Muscle layer of duodenum (tissue), 2 donors: ENCODE results near the gene SNCB.

Source experiments
- H3K27ac ChIP-seq: one replicate; pipeline ENCODE4 v1.7.0; 2013; ENCODE audit warnings: mild to moderate bottlenecking, low read length
- H3K27me3 ChIP-seq: one replicate; pipeline ENCODE4 v1.7.0; 2013; ENCODE audit warnings: low read depth, mild to moderate bottlenecking, control low read depth, low read length
- H3K36me3 ChIP-seq, 2 donors: one replicate each; pipeline ENCODE4 v1.7.0; 2013; ENCODE audit warnings: low read length in 2 of 2, control low read depth in 1 of 2, mild to moderate bottlenecking in 1 of 2; ENCODE audit not compliant: insufficient read depth in 2 of 2, control insufficient read depth in 1 of 2
- H3K4me1 ChIP-seq, 2 donors: one replicate each; pipeline ENCODE4 v1.7.0; 2013; ENCODE audit warnings: low read length in 2 of 2, mild to moderate bottlenecking in 2 of 2, control low read depth in 1 of 2, moderate library complexity in 1 of 2; ENCODE audit not compliant: insufficient read depth in 2 of 2, control insufficient read depth in 1 of 2
- H3K4me3 ChIP-seq, 2 donors: one replicate each; pipeline ENCODE4 v1.7.0; 2013; ENCODE audit warnings: low read length in 2 of 2, low read depth in 1 of 2, mild to moderate bottlenecking in 1 of 2
- H3K9me3 ChIP-seq, 2 donors: one replicate each; pipeline ENCODE4 v1.7.0; 2013; ENCODE audit warnings: low read length in 2 of 2, control low read depth in 1 of 2, mild to moderate bottlenecking in 1 of 2; ENCODE audit not compliant: control insufficient read depth in 1 of 2
- donor health status: healthy.

The SNCB gene

GRCh38 chr5:176640616-176641015 is 10.3 kb upstream of the SNCB start:
- Histone ChIP-seq H3K36me3 (no peaks in the 10 kb centered on the region), H3K4me3 (no peak overlapping the region), H3K27ac (no peak overlapping the region), H3K27me3 (no peaks in the 10 kb centered on the region), H3K4me1 (no peaks in the 10 kb centered on the region), H3K9me3 (no peaks in the 10 kb centered on the region)

- Histone ChIP-seq H3K27me3 (no peaks in the 10 kb centered on the region), H3K9me3 (no peaks in the 10 kb centered on the region), H3K27ac (no peak overlapping the region), H3K4me3 (no peak overlapping the region), H3K36me3 (no peaks in the 10 kb centered on the region), H3K4me1 (no peaks in the 10 kb centered on the region)
Measured at GRCh38 chr5:176639981-176640380, 9.6 kb upstream of the SNCB start.

- Histone ChIP-seq H3K27ac (no peak overlapping the region), H3K36me3 (no peaks in the 10 kb centered on the region)
Measured at GRCh38 chr5:176639208-176639607, 8.9 kb upstream of the SNCB start.

DNA sequence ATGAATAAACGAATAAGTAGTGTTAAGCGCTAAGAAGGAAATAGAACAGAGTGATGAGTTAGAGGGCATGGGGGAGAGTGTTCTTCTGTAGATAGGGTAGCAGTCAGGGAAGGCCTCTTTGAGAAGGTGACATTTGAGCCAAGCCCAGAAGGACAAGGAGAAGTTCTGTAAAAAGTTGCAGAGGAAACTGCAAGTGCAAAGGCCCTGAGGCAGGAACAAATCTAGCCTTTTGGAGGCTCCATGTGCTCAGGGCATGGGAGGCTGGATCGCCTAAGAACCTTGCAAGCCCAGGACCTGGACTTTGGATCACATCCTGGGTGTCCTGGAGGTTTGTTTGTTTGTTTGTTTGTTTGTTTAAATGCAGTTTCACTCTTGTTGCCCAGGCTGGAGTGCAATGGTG is 8.1 kb upstream of the SNCB start:
- no peaks in the 10 kb centered on the region for H3K9me3 ChIP-seq
- no peaks in the 10 kb centered on the region for H3K36me3 ChIP-seq
- no peaks in the 10 kb centered on the region for H3K4me1 ChIP-seq
- no peak overlapping the region for H3K27ac ChIP-seq
- H3K27me3 ChIP-seq: no peaks in the 10 kb centered on the region
- no peak overlapping the region for H3K4me3 ChIP-seq

More at GRCh38 chr5:176639208-176639607, 8.9 kb upstream of the SNCB start:
- Histone ChIP-seq H3K4me1 (no peaks in the 10 kb centered on the region), H3K27me3 (no peaks in the 10 kb centered on the region), H3K4me3 (no peak overlapping the region), H3K9me3 (no peaks in the 10 kb centered on the region)

DNA sequence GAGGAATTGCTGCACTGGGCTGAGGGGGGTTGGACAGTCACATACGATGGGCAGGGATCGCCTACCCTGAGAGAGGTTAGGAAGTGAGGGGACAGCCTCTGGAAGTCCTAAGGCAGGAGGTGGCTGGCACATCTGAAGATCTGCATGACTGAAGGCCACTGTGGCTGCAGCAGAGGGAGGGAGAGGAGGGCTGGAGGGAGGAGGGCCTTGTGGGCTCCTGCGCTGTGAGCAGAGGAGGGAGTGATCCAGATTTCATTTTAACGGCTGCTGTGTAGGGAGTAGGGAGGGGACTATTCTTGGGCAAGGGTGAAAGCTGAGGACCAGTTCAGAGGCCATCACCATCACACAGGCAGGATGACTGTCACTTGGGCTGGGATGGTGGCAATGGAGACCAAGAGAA is 7.2 kb upstream of the SNCB start:
- no peak overlapping the region for H3K27ac ChIP-seq
- no peak overlapping the region for H3K4me3 ChIP-seq
- no peaks in the 10 kb centered on the region for H3K36me3 ChIP-seq
- H3K9me3 ChIP-seq: no peaks in the 10 kb centered on the region
- no peaks in the 10 kb centered on the region for H3K27me3 ChIP-seq
- H3K4me1 ChIP-seq: no peaks in the 10 kb centered on the region

DNA sequence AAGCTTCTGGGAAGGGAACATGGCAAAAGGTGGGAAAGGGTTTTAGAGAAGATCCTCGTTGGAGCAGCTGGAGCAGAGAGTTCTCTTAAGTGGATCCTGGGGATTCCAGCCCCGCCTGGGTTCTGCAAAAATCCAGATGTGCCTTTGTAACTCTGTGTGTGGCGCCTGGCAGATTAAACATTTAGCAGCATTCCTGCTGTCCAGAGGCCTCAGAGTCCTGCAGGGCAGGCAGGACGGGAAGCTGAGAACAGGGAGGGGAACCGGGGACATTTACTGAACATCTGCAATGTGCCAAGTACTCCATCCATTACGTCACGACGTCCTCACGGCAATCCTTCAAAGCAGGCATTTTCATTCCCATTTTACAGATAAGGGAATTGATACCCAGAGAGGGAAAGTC is 6.1 kb upstream of the SNCB start:
- Histone ChIP-seq H3K27ac (no peak overlapping the region), H3K36me3 (no peaks in the 10 kb centered on the region), H3K9me3 (no peaks in the 10 kb centered on the region), H3K4me1 (no peaks in the 10 kb centered on the region), H3K4me3 (no peak overlapping the region), H3K27me3 (peaks cover under 1% of the 10 kb centered on the region)

DNA sequence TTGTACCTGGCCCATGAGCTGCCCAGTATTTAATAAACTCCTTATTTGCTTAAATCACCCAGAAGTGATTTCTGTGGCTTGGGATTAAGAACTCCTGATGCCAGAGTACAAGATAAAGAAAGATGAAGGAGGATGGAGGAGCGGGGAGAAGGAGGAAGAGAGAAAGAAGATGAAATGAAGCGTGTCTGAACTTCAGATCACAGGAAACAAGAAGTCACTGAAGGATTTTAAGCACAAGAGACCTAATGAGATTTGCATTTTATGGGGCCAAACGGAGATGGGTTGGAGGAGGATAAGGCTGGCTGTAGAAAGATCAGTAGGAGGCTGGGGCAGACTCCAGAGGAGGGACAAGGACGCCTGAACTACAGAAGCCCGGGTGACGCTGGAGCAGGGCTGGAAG is 3.3 kb upstream of the SNCB start:
- no peak overlapping the region for H3K27ac ChIP-seq
- H3K9me3 ChIP-seq: no peaks in the 10 kb centered on the region
- peaks cover 27% of the 10 kb centered on the region for H3K27me3 ChIP-seq
- H3K36me3 ChIP-seq: no peaks in the 10 kb centered on the region
- H3K4me1 ChIP-seq: peaks cover 0 to 17% of the 10 kb centered on the region in 2 donors
- no peak overlapping the region for H3K4me3 ChIP-seq

- no peaks in the 10 kb centered on the region for H3K9me3 ChIP-seq
- no peak overlapping the region for H3K4me3 ChIP-seq
- peaks cover 35% of the 10 kb centered on the region for H3K27me3 ChIP-seq
- no peak overlapping the region for H3K27ac ChIP-seq
- H3K4me1 ChIP-seq: peaks cover 0 to 17% of the 10 kb centered on the region in 2 donors
- no peaks in the 10 kb centered on the region for H3K36me3 ChIP-seq
Measured at GRCh38 chr5:176632745-176633144, 2.4 kb upstream of the SNCB start.

- Histone ChIP-seq H3K27ac (no peak overlapping the region), H3K4me1 (peaks cover 0 to 17% of the 10 kb centered on the region in 2 donors), H3K9me3 (no peaks in the 10 kb centered on the region), H3K36me3 (no peaks in the 10 kb centered on the region), H3K4me3 (no peak overlapping the region), H3K27me3 (peaks cover 43% of the 10 kb centered on the region)
Measured at GRCh38 chr5:176631383-176632200, 1.3 kb upstream of the SNCB start.

DNA sequence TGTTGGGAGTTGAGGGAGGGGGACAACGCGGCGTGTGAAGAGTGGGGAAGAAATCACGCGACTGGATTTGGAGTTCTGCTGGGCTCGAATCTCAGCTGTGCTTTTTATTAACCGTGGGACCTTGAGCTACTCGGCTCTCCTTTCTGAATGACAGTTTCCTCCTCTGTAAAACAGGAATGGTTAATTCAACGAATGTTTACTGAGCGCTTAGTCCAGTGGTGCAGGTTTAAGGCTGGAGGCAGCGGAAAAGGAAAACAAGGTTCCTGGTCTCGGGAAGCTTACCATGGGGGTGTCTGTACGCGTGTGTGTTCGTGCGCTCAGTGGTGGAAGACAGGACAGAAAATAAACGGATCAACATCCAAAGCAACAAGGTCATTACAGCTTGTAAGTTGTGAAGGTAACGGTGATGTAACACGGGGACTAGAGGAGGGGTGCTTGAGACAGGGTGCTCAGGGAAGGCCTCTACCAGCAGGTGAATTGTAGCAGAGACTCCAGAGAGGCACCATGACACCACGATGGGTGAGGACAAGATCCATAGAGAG is 418 bp upstream of the SNCB start:
- Histone ChIP-seq H3K4me3 (peak overlapping the region in 1 of 2 donors; percentile 57), H3K9me3 (no peaks in the 10 kb centered on the region), H3K27me3 (peaks cover 50% of the 10 kb centered on the region), H3K36me3 (no peaks in the 10 kb centered on the region), H3K27ac (no peak overlapping the region), H3K4me1 (peaks cover 0 to 17% of the 10 kb centered on the region in 2 donors)

DNA sequence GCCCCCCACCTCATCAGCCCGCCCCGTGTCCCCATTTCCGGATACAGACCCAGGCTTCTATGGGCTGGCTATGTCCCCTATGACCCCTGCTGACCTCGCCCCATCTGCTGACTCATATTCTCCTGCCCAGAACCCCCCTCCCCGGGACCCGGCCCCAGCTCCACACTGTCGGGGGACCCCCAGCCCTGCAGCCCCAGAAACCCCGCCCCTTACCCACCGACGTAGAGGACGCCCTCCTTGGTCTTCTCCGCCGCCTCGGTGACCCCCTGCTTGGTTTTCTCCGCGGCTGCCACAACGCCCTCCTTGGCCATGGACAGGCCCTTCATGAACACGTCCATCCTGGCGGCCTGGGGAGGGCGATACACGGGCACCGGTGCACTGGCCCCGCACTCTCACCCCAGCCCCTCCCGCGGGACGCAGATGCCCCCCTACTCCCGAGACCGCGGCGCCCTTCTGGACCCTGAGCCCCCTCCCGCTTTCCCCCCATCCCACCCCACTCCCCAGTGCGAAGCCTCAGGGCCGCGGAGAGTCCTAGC is 949 bp downstream of the SNCB start:
- Histone ChIP-seq H3K4me3 (peak overlapping the region in 1 of 2 donors; percentile 57), H3K4me1 (peaks cover 0 to 17% of the 10 kb centered on the region in 2 donors), H3K9me3 (no peaks in the 10 kb centered on the region), H3K27ac (no peak overlapping the region), H3K27me3 (peaks cover 50% of the 10 kb centered on the region), H3K36me3 (no peaks in the 10 kb centered on the region)
